LNCAP (cell line): ENCODE results near the gene ADSS1.

Experiments
- TF ChIP-seq, protein P1 (sequence below): fragments of 450-650 bp; IDR thresholded peaks from 2 replicates; pipeline ENCODE4 v1.5.1; 2017; ENCODE audit warnings: mild to moderate bottlenecking

ADSS1 gene

GRCh38 chr14:104689881-104690711 is 33.9 kb upstream of the ADSS1 start:
- TF ChIP-seq, protein P1, sequence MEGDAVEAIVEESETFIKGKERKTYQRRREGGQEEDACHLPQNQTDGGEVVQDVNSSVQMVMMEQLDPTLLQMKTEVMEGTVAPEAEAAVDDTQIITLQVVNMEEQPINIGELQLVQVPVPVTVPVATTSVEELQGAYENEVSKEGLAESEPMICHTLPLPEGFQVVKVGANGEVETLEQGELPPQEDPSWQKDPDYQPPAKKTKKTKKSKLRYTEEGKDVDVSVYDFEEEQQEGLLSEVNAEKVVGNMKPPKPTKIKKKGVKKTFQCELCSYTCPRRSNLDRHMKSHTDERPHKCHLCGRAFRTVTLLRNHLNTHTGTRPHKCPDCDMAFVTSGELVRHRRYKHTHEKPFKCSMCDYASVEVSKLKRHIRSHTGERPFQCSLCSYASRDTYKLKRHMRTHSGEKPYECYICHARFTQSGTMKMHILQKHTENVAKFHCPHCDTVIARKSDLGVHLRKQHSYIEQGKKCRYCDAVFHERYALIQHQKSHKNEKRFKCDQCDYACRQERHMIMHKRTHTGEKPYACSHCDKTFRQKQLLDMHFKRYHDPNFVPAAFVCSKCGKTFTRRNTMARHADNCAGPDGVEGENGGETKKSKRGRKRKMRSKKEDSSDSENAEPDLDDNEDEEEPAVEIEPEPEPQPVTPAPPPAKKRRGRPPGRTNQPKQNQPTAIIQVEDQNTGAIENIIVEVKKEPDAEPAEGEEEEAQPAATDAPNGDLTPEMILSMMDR: no peak

- TF ChIP-seq, protein P1: no peak
Measured at GRCh38 chr14:104690861-104691455, 33.1 kb upstream of the ADSS1 start.

- TF ChIP-seq, protein P1: no peak
Measured at GRCh38 chr14:104691546-104692260, 32.3 kb upstream of the ADSS1 start.

DNA sequence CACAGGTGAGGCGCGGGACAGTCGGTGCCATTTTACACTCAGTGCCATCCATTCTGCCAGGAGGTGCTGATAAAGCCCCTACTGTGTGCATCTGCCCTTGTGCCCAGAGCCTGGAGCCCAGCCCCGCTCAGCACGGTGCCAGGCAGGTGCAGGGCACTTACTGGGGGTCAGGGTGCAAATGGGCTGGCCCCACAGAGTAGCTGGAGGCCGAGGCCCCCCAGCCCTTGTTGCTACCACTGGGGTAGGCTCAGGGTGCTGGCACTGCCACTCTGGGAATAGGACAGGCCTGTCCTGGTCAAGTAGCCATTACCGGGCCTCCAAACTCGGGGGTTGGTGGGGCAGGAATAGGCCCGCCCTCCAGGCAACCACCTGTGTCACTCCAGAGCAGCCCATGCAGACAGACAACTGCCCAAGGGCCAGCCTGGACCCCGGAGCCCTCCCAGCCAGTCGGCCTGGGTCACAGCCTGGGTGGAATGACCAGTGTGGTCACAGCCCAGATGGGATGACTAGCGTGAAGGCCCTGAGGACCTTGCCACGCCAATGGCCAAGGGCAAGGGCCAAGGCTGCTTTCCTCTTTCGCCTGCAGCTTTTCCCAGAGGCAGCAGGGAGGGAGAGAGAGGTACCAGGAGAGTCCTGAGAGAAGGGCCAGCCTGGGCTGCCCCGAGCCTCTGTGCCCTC is 31.6 kb upstream of the ADSS1 start:
- TF ChIP-seq, protein P1: no peak

DNA sequence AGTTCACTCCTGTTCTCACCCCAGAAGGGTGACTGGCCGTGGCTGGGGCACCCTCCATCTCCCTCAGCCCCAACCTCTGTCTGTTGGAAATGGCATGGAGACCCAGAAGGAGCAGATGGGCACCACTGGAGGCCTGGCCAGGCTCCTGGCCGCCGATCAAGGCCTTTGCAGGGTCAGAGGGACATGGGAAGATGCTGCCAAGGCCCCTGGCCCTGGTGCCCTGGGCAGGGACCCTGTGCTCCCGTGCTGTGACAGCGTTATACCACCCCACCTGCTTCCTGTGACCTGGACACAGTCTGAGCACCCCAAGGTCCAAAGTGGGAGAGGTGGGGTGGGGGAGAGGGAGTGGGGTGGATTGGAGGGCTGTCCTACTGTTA is 31.1 kb upstream of the ADSS1 start:
- TF ChIP-seq, protein P1: no peak

- TF ChIP-seq, protein P1: no peak
Measured at GRCh38 chr14:104693482-104694431, 30.3 kb upstream of the ADSS1 start.
